Caki2 (cell line): ENCODE results near the gene KLHL29. TPM values are rescaled to one million over a fixed set of nuclear protein-coding genes. Genes with fewer than 3 reads are reported as not detected.

ENCODE experiments used
- DNase-seq: peaks from one replicate; pipeline ENCODE4 v3.0.0-alpha.2; 2015; ENCODE audit warnings: low read depth
- in situ Hi-C: cut with HindIII; loops from 2 replicates; pipeline ENCODE4 v1.10.0; 2016; ENCODE audit warnings: low sequenced_read_pairs, low pct_unique_long_range_greater_than_20kb, mixed read lengths
- total RNA-seq: library from RNA; depleted of rRNA; stranded (reverse); fragments of >200 nt; shearing (Covaris generic); gene quantifications from 2 replicates; pipeline ENCODE4 v1.2.3, GENCODE V29; 2014; ENCODE audit warnings: low replicate concordance

The KLHL29 gene
- total RNA-seq, 1 experiment from 2014 or later = 1.4 TPM

- no peak for DNase-seq
- in situ Hi-C loops = no loop called here
These were observed 314.0 kb downstream of the KLHL29 start for GRCh38 chr2:23698721-23699579.

GRCh38 chr2:23699580-23699925 is 314.6 kb downstream of the KLHL29 start:
- in situ Hi-C loops = no loop called here
- no peak for DNase-seq

- no peak for DNase-seq
These were observed 315.6 kb downstream of the KLHL29 start for GRCh38 chr2:23700627-23701026.

GRCh38 chr2:23703037-23703582 is 318.1 kb downstream of the KLHL29 start:
- DNase-seq = no peak
- in situ Hi-C loops = no loop called here

More at GRCh38 chr2:23700627-23701026, 315.6 kb downstream of the KLHL29 start:
- in situ Hi-C loops = no loop called here

- no peak for DNase-seq
- in situ Hi-C loops = no loop called here
These were observed 318.8 kb downstream of the KLHL29 start for GRCh38 chr2:23703583-23704385.

GRCh38 chr2:23705771-23706612 is 321.0 kb downstream of the KLHL29 start:
- DNase-seq = no peak
- in situ Hi-C loops = no loop called here

GRCh38 chr2:23706613-23707078 is 321.7 kb downstream of the KLHL29 start:
- no peak for DNase-seq
- in situ Hi-C loops = no loop called here

GRCh38 chr2:23707096-23707495 is 322.1 kb downstream of the KLHL29 start:
- in situ Hi-C loops = no loop called here
- no peak for DNase-seq

- no peak for DNase-seq
- in situ Hi-C loops = no loop called here
These were observed 323.8 kb downstream of the KLHL29 start for GRCh38 chr2:23708771-23709170.

- in situ Hi-C loops = no loop called here
- no peak for DNase-seq
These were observed 324.3 kb downstream of the KLHL29 start for GRCh38 chr2:23709311-23709710.

GRCh38 chr2:23711979-23712755 is 327.2 kb downstream of the KLHL29 start:
- in situ Hi-C loops = no loop called here
- no peak for DNase-seq

- DNase-seq = no peak
These were observed 327.8 kb downstream of the KLHL29 start for GRCh38 chr2:23712756-23713151.

GRCh38 chr2:23713351-23713750 is 328.4 kb downstream of the KLHL29 start:
- in situ Hi-C loops = no loop called here

More at GRCh38 chr2:23712756-23713151, 327.8 kb downstream of the KLHL29 start:
- in situ Hi-C loops = no loop called here

GRCh38 chr2:23718931-23719700 is 334.1 kb downstream of the KLHL29 start:
- in situ Hi-C loops = no loop called here

More at GRCh38 chr2:23713351-23713750, 328.4 kb downstream of the KLHL29 start:
- DNase-seq = no peak

GRCh38 chr2:23719716-23720115 is 334.7 kb downstream of the KLHL29 start:
- DNase-seq = no peak
- in situ Hi-C loops = no loop called here

More at GRCh38 chr2:23718931-23719700, 334.1 kb downstream of the KLHL29 start:
- no peak for DNase-seq

- in situ Hi-C loops = no loop called here
- DNase-seq = no peak
These were observed 335.9 kb downstream of the KLHL29 start for GRCh38 chr2:23720705-23721453.
